Ascending aorta (tissue), 2 donors: ENCODE data around the gene FBL. TPM values are rescaled to one million over a fixed set of nuclear protein-coding genes. Genes with fewer than 3 reads are reported as not detected.

ENCODE experiments used
- DNase-seq, 2 donors: peaks; one replicate each; pipeline ENCODE4 v3.0.0-alpha.2; 2019; ENCODE audit warnings: low spot score in 2 of 2
- H3K27ac ChIP-seq, 2 donors: fragments of 200-600 bp; sonication (generic); one replicate each; pipeline ENCODE4 v1.5.1; 2016 to 2017; ENCODE audit warnings: mild to moderate bottlenecking in 1 of 2
- H3K27me3 ChIP-seq: fragments of 200-600 bp; sonication (generic); one replicate; pipeline ENCODE4 v1.5.1; 2017
- H3K36me3 ChIP-seq, 2 donors: fragments of 200-600 bp; sonication (generic); one replicate each; pipeline ENCODE4 v1.5.1; 2016
- H3K4me1 ChIP-seq, 2 donors: fragments of 200-600 bp; sonication (generic); one replicate each; pipeline ENCODE4 v1.5.1; 2016 to 2017; ENCODE audit warnings: mild to moderate bottlenecking in 1 of 2
- H3K4me3 ChIP-seq, 2 donors: fragments of 200-600 bp; sonication (generic); one replicate each; pipeline ENCODE4 v1.5.1; 2016 to 2017; ENCODE audit warnings: mild to moderate bottlenecking in 1 of 2
- H3K9me3 ChIP-seq, 2 donors: fragments of 200-600 bp; sonication (generic); one replicate each; pipeline ENCODE4 v1.5.1; 2016
- CTCF ChIP-seq, 3 experiments: fragments of 200-600 bp in 2 of 3; fragments of 450-650 bp in 1 of 3; sonication (generic) in 2 of 3; IDR thresholded peaks; one replicate each; pipeline ENCODE4 v1.5.1; 2016 to 2019; ENCODE audit warnings: antibody characterized with exemption in 3 of 3, mild to moderate bottlenecking in 1 of 3, moderate library complexity in 1 of 3
- intact Hi-C: fragments of 100-400 bp; cut with DNase I; formaldehyde crosslinking; loops from one replicate; pipeline ENCODE4 v1.15.1; 2023
- total RNA-seq: library from RNA; depleted of rRNA; stranded (reverse); fragments of >200 nt; gene quantifications from one replicate; pipeline ENCODE4 v1.1.0, GENCODE V29; 2016

FBL gene
- total RNA-seq, 1 donor from 2014 or later: 92.1 TPM

- no peak for TF ChIP-seq CTCF (IDR thresholded peaks at IDR 0.05)
- Histone ChIP-seq H3K27me3 (no peaks in the 10 kb centered on the region), H3K36me3 (no peaks in the 10 kb centered on the region), H3K27ac (no peak overlapping the region), H3K9me3 (no peaks in the 10 kb centered on the region), H3K4me3 (no peak overlapping the region), H3K4me1 (no peaks in the 10 kb centered on the region)
- intact Hi-C loops: no loop called here
- no peak for DNase-seq
Observed at GRCh38 chr19:39874404-39874803, 28.2 kb upstream of the FBL start.

- no peaks in the 10 kb centered on the region for H3K27me3 ChIP-seq
- no peak for DNase-seq
- no peak for TF ChIP-seq CTCF (IDR thresholded peaks at IDR 0.05)
- intact Hi-C loops: no loop called here
- H3K27ac ChIP-seq: no peak overlapping the region
- no peaks in the 10 kb centered on the region for H3K4me1 ChIP-seq
- no peaks in the 10 kb centered on the region for H3K36me3 ChIP-seq
- H3K4me3 ChIP-seq: no peak overlapping the region
- no peaks in the 10 kb centered on the region for H3K9me3 ChIP-seq
Observed at GRCh38 chr19:39873385-39873784, 27.2 kb upstream of the FBL start.

GRCh38 chr19:39871886-39872866, 26.0 kb upstream of the FBL start:
- no peaks in the 10 kb centered on the region for H3K9me3 ChIP-seq
- no peaks in the 10 kb centered on the region for H3K4me1 ChIP-seq
- DNase-seq: no peak
- H3K4me3 ChIP-seq: no peak overlapping the region
- H3K27ac ChIP-seq: no peak overlapping the region
- no peak for TF ChIP-seq CTCF (IDR thresholded peaks at IDR 0.05)
- H3K27me3 ChIP-seq: no peaks in the 10 kb centered on the region
- intact Hi-C loops: no loop called here
- H3K36me3 ChIP-seq: no peaks in the 10 kb centered on the region

GRCh38 chr19:39871362-39871761, 25.2 kb upstream of the FBL start:
- Histone ChIP-seq H3K4me3 (no peak overlapping the region), H3K36me3 (no peaks in the 10 kb centered on the region), H3K4me1 (no peaks in the 10 kb centered on the region), H3K27me3 (no peaks in the 10 kb centered on the region), H3K27ac (no peak overlapping the region), H3K9me3 (no peaks in the 10 kb centered on the region)
- DNase-seq: no peak
- TF ChIP-seq CTCF (IDR thresholded peaks at IDR 0.05): no peak
- intact Hi-C loops: no loop called here

GRCh38 chr19:39870171-39870971, 24.2 kb upstream of the FBL start:
- no peaks in the 10 kb centered on the region for H3K36me3 ChIP-seq
- H3K4me3 ChIP-seq: no peak overlapping the region
- no peak for DNase-seq
- H3K27ac ChIP-seq: no peak overlapping the region
- no peaks in the 10 kb centered on the region for H3K9me3 ChIP-seq
- no peaks in the 10 kb centered on the region for H3K27me3 ChIP-seq
- intact Hi-C loops: no loop called here
- H3K4me1 ChIP-seq: no peaks in the 10 kb centered on the region
- TF ChIP-seq CTCF (IDR thresholded peaks at IDR 0.05): no peak
